ENCODE measurements around the gene EI24.

GRCh38 chr11:125625630-125626287 lies 56.5 kb downstream of the EI24 start:
- TF ChIP-seq CTCF (IDR thresholded peaks at IDR 0.05; ENCODE audit: insufficient read depth, low read depth, low read length) (no peak), EZH2 (IDR thresholded peaks at IDR 0.05; ENCODE audit: insufficient read depth, low read length) (no peak)

All from astrocyte (in vitro differentiated cells and primary cell).